Loucy (cell line): Measurements from ENCODE around the gene SFT2D3.

Experiments
- H2AFZ ChIP-seq: fragments of 200-600 bp; sonication (generic); 2 replicates; pipeline ENCODE4 v1.6.0; 2016; ENCODE audit warnings: antibody characterized with exemption, mild to moderate bottlenecking, low read length, moderate library complexity
- H3F3A ChIP-seq: fragments of 200-600 bp; 2 replicates; pipeline ENCODE4 v1.6.0; 2016; ENCODE audit warnings: antibody characterized with exemption, low read depth, mild to moderate bottlenecking
- H3K27me3 ChIP-seq: fragments of 200-600 bp; sonication (generic); 2 replicates; pipeline ENCODE4 v1.6.1; 2014; ENCODE audit warnings: low read length, mild to moderate bottlenecking; ENCODE audit not compliant: insufficient read depth, poor library complexity, severe bottlenecking
- H3K36me3 ChIP-seq: fragments of 200-600 bp; sonication (generic); 2 replicates; pipeline ENCODE4 v1.6.1; 2016; ENCODE audit warnings: low read length; ENCODE audit not compliant: insufficient read depth
- H3K4me1 ChIP-seq: fragments of 200-600 bp; sonication (generic); 2 replicates; pipeline ENCODE4 v1.5.1; 2014; ENCODE audit warnings: low read length, mild to moderate bottlenecking; ENCODE audit not compliant: insufficient read depth, poor library complexity, severe bottlenecking
- H3K4me2 ChIP-seq: fragments of 200-600 bp; sonication (generic); 2 replicates; pipeline ENCODE4 v1.6.0; 2014; ENCODE audit warnings: antibody characterized with exemption, low read length, low read depth, mild to moderate bottlenecking; ENCODE audit not compliant: poor library complexity, severe bottlenecking
- H3K4me3 ChIP-seq: fragments of 200-600 bp; sonication (generic); 2 replicates; pipeline ENCODE4 v1.5.1; 2014; ENCODE audit warnings: low read length, mild to moderate bottlenecking, mixed read lengths; ENCODE audit not compliant: poor library complexity, severe bottlenecking
- H3K79me2 ChIP-seq: fragments of 200-600 bp; sonication (generic); 2 replicates; pipeline ENCODE4 v1.6.1; 2014; ENCODE audit warnings: low read length; ENCODE audit not compliant: insufficient read depth
- H3K9ac ChIP-seq: fragments of 200-600 bp; sonication (generic); 2 replicates; pipeline ENCODE4 v1.6.0; 2014; ENCODE audit warnings: mild to moderate bottlenecking, low read depth, low read length, moderate library complexity; ENCODE audit not compliant: poor library complexity, severe bottlenecking
- H3K9me2 ChIP-seq: fragments of 200-600 bp; sonication (generic); replicated peaks from 2 replicates; pipeline ENCODE4 v1.6.1; 2016; ENCODE audit warnings: low read depth, low read length, mixed read lengths
- H3K9me3 ChIP-seq: fragments of 200-600 bp; sonication (generic); 2 replicates; pipeline ENCODE4 v1.6.1; 2014; ENCODE audit warnings: mild to moderate bottlenecking, antibody characterized with exemption, low read length, low read depth; ENCODE audit not compliant: insufficient read depth
- H4K20me1 ChIP-seq: fragments of 200-600 bp; sonication (generic); 2 replicates; pipeline ENCODE4 v1.6.0; 2014; ENCODE audit warnings: antibody characterized with exemption, low read length, mild to moderate bottlenecking; ENCODE audit not compliant: insufficient read depth, poor library complexity, severe bottlenecking
- CTCF ChIP-seq: fragments of 200-600 bp; sonication (generic); conservative IDR thresholded peaks from 2 replicates; pipeline ENCODE4 v1.5.1; 2014; ENCODE audit warnings: mild to moderate bottlenecking, antibody characterized with exemption, low read length
- EZH2phosphoT487 ChIP-seq: fragments of 200-600 bp; IDR thresholded peaks from 2 replicates; pipeline ENCODE4 v1.6.1; 2018; ENCODE audit warnings: antibody characterized with exemption, mild to moderate bottlenecking, moderate library complexity, borderline replicate concordance

SFT2D3 gene

GRCh38 chr2:127658146-127658545 lies 43.2 kb upstream of the SFT2D3 start:
- TF ChIP-seq EZH2phosphoT487 (no peak), CTCF (no peak)
- Histone ChIP-seq H2AFZ (no peak overlapping the region), H3K4me3 (no peak overlapping the region), H3K79me2 (no peaks in the 10 kb centered on the region), H3K27me3 (no peaks in the 10 kb centered on the region), H3K4me2 (no peak overlapping the region), H3K9me3 (no peaks in the 10 kb centered on the region), H3K9ac (no peak overlapping the region), H3K9me2 (no peaks in the 10 kb centered on the region), H4K20me1 (no peaks in the 10 kb centered on the region), H3K36me3 (no peaks in the 10 kb centered on the region), H3F3A (no peaks in the 10 kb centered on the region), H3K4me1 (no peaks in the 10 kb centered on the region)

- Histone ChIP-seq H3K4me3 (no peak overlapping the region), H2AFZ (no peak overlapping the region), H3K36me3 (no peaks in the 10 kb centered on the region), H3K4me1 (no peaks in the 10 kb centered on the region), H3K4me2 (no peak overlapping the region), H3F3A (no peaks in the 10 kb centered on the region), H3K79me2 (no peaks in the 10 kb centered on the region), H3K9me3 (no peaks in the 10 kb centered on the region), H4K20me1 (no peaks in the 10 kb centered on the region), H3K9me2 (no peaks in the 10 kb centered on the region), H3K27me3 (no peaks in the 10 kb centered on the region), H3K9ac (no peak overlapping the region)
- no peak for TF ChIP-seq EZH2phosphoT487
- no peak for TF ChIP-seq CTCF
Measured at GRCh38 chr2:127658641-127659407, 42.5 kb upstream of the SFT2D3 start.

GRCh38 chr2:127659408-127660290 lies 41.6 kb upstream of the SFT2D3 start:
- no peaks in the 10 kb centered on the region for H3K79me2 ChIP-seq

More at GRCh38 chr2:127659408-127660290, 41.6 kb upstream of the SFT2D3 start:
- no peaks in the 10 kb centered on the region for H3K9me2 ChIP-seq
- no peak overlapping the region for H3K4me2 ChIP-seq
- H3K9me3 ChIP-seq: no peaks in the 10 kb centered on the region
- no peak overlapping the region for H2AFZ ChIP-seq
- H4K20me1 ChIP-seq: no peaks in the 10 kb centered on the region
- no peaks in the 10 kb centered on the region for H3F3A ChIP-seq
- H3K9ac ChIP-seq: no peak overlapping the region
- no peaks in the 10 kb centered on the region for H3K36me3 ChIP-seq
- no peaks in the 10 kb centered on the region for H3K4me1 ChIP-seq
- TF ChIP-seq CTCF: no peak
- TF ChIP-seq EZH2phosphoT487: no peak
- H3K27me3 ChIP-seq: no peaks in the 10 kb centered on the region
- no peak overlapping the region for H3K4me3 ChIP-seq
